ENCODE results near the gene GRAMD1B.

The GRAMD1B gene

DNA sequence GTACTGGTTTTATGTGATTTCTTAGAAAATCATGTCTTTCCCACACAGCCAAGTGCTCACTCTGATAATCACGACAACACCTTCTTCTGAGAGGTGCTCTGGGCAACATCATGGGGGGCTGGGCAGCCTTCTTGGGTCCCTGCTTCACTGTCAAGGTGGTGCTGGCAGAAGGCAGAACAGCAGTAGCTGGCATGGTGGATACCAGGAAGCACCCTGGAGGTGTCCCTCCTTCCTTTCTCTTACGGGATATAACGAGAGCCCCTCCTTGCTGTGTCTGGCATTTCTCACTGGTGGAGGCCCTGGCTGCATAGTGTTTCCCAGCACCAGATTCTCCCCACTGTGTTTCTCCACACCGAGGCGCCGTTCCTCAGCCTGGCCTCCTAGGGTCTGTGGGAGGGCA lies 163.5 kb downstream of the GRAMD1B start:
- no peak for DNase-seq

DNA sequence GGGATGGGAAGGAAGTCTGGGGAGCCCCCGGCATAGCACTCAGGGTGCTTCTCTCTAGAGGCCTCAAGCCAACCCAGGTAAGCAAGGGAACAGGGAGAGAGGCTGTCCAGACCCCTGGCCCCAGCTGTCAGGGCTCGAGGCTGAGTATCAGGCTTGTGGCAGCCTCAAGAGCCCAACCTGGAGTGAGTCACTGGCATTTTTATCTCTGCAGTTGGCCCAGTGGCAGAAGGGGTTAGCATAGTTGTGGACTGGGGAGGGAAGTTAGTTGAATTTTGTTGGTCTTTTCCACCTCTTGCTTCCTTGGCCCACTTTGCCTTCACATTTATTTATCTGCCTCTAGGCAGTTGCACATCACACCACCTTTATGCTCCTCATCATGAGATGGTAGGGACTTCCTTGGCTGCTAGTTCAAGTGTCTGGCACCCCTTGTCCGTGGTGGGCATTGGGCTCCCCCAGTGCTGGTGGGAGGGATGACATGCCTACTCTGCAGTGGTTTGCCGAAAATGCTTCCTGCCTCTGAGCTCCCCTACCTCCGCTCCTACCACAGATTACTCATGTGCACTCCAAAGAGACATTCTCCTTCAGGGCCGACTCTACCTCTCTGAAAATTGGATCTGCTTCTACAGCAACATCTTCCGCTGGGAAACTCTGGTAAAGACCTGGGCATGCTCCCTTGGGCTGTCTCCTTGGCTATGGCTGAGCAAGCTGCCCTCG lies 164.3 kb downstream of the GRAMD1B start:
- no peak for DNase-seq

- DNase-seq, result no peak
Measured at GRCh38 chr11:123594921-123595320, 164.9 kb downstream of the GRAMD1B start.

GRCh38 chr11:123597859-123598258 lies 167.8 kb downstream of the GRAMD1B start:
- DNase-seq, result no peak

GRCh38 chr11:123601136-123601535 lies 171.1 kb downstream of the GRAMD1B start:
- no peak for DNase-seq

- DNase-seq, result no peak
Measured at GRCh38 chr11:123601743-123602142, 171.7 kb downstream of the GRAMD1B start.

GRCh38 chr11:123603666-123604065 lies 173.6 kb downstream of the GRAMD1B start:
- no peak for DNase-seq

- no peak for DNase-seq
Measured at GRCh38 chr11:123607781-123608180, 177.7 kb downstream of the GRAMD1B start.

- DNase-seq, result no peak
Measured at GRCh38 chr11:123608371-123608770, 178.3 kb downstream of the GRAMD1B start.

- no peak for DNase-seq
Measured at GRCh38 chr11:123608945-123609344, 178.9 kb downstream of the GRAMD1B start.

DNA sequence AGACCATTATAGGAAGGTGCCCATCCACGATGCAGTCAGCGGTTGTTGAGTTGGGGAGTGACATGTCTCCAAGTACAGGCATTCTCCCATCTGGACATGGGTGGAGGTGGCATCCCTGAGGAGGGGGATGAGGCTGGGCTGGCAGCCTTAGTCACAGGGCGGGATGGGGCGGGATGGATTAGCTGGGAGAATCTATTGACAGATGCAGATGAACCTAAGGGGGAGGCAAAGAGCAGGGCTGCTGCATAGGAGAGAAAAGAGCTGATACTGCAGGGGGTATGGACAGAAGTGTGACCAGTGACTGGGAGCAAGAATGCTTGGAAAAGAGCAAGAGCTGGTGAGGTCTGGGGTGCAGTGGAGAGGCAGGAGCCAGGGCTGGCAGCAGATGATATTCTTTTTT lies 181.6 kb downstream of the GRAMD1B start:
- no peak for DNase-seq

DNA sequence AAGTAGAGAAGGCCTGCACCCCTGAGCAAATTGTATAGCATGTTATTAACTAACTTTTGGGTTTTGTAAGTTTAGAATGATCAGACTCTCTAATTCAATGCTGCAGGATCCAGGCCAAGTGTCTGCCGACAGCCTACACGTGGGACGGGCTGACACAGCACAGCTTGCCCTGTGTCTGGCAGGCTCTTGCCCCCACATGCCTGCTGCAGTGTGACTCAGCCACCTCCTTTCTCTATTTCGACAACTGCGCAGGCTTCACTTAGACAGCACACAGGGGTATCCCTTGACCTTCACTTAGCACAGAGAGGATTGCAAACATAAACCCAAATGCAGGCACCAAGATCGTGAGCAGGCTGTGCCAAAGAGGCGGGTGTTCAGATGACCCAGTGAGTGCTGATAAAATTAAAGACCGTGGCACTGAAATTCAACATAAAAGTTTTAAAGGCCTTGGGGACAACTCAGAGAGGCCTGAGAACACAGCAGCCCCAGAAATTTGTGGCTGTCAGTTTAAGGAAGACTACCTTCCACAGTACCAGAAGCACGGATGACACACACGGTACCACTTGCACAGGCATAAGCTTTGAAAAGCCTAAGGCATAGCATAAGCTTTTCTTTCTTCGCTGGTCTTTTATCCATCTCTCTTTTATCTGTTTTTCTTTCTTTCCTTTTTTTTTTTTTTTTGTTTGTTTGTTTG lies 186.6 kb downstream of the GRAMD1B start:
- DNase-seq, result peak in 1 of 2 donors; percentile 59

DNA sequence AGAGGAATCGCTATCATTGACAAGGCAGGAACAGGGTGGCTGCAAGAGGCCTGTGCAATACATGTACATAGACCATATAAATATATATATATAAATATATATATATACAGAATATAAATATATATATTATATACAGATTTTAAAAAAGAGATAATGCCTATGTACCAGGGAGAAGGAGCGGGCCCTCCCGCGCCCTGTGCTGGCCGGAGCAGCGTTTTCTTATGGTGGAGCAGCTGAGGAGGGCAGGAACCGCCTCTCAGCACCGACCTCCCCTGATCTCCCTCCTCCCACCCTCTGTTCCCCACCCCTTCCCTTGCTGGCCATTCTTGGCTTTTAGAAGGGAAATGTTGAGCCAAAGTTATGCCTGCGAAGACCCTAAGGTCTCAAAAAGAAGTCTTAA lies 192.5 kb downstream of the GRAMD1B start:
- DNase-seq, result no peak

GRCh38 chr11:123624974-123625373 lies 194.9 kb downstream of the GRAMD1B start:
- DNase-seq, result no peak

DNA sequence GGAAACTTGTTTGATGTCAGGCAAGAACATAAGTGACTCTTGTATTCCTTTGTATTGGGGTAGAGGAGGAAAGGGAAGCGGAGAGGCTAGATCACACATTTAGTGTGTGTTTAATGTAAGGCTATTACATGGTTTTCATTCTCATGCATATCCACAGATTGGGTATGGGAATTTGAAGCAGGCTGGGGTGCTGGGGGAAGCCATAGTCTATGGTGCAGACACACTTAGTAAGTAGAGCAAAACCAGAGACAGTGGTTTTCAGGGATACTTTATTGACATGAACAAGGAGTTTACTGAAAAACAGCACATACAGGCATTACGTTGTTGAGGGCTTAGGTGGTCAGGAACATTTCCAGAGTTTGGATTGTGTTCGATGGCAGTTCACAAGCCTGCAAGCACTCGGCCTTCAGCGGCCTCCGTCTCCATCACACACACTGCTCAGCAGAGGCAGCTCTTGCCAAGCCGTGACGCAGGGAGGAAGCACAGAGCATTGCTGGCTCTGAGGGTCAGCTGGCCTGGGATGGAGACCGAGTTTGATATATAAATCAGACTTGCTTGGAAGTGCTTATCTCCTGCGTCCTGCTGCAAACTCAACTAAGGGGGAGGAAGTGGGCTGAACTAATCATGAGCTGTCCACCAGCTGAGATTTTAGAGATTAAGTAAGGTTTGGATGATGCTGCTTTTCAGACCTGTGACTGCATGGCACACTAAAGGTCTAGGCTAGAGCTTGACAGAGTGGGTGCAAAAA lies 199.0 kb downstream of the GRAMD1B start:
- DNase-seq, result peak in 1 of 2 donors; percentile 14

GRCh38 chr11:123630126-123630608 lies 200.1 kb downstream of the GRAMD1B start:
- peak in 1 of 2 donors; percentile 18 for DNase-seq

DNA sequence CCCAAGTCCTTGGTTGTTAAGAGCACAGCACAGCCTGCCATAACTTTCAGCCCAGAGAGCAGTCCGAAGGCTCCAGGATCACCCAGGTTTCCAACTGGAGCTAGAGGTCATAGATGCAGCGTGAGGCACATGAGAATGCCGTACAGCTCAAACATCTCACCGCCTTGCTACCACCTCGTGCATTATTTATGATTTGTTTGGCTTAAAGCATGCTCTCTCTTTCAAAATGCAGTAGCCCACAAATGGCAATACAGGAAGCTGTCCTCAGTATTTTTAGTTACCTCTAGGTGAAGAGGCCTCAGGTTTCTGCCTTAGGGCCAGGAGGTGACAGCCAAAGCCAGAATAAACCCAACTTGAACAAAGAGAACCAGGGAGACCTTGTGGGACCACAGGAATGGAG lies 210.0 kb downstream of the GRAMD1B start:
- DNase-seq, result no peak

DNA sequence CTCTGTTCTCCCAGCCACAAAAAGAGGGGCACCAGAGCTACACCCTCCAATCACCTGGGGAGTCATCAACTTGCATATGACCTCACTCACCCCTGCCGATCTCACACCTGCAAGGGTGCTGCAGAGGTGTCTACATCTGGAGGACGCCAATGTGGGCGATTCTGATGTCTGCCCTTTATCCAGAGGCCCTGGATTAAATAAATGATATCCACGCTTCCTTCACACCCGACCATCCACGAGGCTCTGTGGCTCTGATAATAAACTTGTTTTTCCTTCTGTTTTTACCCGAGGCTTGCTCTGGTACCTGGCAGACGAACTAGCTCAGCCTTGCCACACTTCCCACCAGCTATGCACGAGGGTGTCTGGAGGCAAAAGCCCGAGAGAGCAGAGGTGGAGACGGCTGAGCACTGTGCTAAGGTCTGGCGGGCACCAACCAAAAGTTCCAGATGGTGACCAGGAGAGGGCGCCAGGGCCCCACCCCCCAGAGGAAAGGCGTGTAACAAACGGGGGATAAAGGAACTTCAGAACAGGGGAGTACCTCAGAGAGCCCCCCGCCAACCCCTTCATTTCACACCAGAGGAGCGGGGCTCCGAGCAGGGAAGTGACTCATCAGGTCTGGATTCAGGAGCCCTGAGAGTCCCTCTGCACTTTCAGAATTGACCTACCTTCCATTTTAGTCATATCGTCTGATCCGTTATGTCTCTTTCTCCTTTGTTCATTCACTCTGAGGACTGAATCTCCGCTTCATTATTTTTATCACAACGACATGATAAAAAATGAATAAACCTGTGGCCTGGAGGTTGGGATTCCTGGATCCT lies 210.8 kb downstream of the GRAMD1B start:
- DNase-seq, result peak; percentile 19 to 47

GRCh38 chr11:123641495-123641840 lies 211.4 kb downstream of the GRAMD1B start:
- no peak for DNase-seq

DNA sequence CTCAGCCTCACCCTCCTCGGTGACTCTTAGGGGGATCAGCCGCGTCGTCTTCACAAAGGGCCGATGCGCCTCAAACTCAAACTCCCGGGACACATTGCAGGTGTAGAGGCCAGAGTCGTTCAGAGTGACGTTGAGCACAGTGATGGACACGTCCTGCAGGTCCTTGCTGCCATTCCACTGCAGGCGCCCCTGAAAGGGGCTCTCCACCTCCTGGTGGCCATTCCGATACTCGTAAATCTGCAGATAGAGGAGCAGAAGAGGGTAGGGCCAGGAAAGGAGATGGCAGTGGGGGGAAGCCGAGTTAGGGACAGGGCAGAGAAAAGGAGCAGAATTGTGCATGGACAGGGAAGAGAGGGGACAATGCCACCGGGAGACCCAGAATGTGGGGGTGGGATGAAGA lies 212.4 kb downstream of the GRAMD1B start:
- no peak for DNase-seq

DNA sequence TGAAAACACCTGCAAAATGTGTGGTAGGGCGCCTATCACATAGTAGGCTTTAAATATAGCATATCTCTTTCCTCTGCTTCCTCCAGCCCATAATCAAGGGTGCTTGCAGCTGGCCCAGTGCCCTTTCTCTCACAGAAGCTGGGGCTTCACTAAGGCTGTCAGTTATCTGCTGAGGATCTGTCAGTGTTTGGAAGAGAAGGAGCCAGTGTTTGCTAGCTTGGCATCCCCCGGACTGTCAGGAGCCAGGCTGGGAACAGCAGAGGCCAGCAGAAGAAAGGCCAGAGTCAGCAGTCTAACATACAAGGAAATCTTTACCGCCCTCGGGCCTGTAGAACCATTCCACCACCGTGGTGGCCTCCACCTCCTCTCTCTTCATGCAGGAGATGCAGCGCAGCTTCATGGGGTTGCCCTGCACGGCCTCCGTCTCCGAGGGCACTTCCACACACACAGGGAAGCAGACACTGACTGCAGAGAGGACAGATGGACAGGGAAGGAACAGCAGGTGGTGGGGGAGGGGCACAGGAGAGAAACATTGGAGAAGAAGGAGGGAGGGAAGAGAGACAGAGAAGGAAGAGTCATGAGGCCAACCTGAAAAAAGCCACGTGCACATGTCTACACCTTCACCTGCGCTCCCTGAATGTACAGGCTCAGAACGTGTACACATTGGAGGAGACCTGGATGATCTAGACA lies 215.4 kb downstream of the GRAMD1B start:
- DNase-seq, result no peak

DNA sequence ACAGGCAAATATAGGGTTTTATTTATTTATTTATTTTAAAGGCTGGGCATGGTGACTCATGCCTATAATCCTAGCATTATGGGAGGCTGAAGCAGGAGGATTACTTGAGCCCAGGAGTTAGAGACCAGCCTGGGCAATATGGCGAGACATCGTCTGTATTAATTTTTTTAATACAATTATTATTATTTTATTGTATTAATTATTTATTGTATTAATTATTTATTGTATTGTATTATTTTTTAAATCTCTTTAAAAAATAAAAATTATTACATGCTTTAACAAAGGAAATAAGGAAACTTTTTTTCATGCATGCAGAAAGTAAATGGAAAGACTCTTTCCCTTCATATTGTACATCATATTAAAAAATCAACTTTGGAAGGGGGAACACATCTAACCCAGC lies 220.8 kb downstream of the GRAMD1B start:
- DNase-seq, result no peak

All from inflammatory macrophage (primary cell).